Gastroesophageal sphincter (tissue), 3 donors: ENCODE measurements around the gene PPP6R2.

Source experiments
- POLR2A ChIP-seq, 2 donors: fragments of 450-650 bp; IDR thresholded peaks; one replicate each; pipeline ENCODE4 v1.6.1; 2017; ENCODE audit warnings: antibody characterized with exemption in 2 of 2, mild to moderate bottlenecking in 2 of 2, moderate library complexity in 1 of 2
- TF ChIP-seq, protein P1 (sequence below), 4 experiments: fragments of 200-600 bp in 2 of 4; fragments of 450-650 bp in 2 of 4; sonication (generic) in 1 of 4; IDR thresholded peaks; one replicate each; pipeline ENCODE4 v1.5.1; 2017 to 2019; ENCODE audit warnings: antibody characterized with exemption in 4 of 4, mild to moderate bottlenecking in 2 of 4, moderate library complexity in 2 of 4

DNA sequence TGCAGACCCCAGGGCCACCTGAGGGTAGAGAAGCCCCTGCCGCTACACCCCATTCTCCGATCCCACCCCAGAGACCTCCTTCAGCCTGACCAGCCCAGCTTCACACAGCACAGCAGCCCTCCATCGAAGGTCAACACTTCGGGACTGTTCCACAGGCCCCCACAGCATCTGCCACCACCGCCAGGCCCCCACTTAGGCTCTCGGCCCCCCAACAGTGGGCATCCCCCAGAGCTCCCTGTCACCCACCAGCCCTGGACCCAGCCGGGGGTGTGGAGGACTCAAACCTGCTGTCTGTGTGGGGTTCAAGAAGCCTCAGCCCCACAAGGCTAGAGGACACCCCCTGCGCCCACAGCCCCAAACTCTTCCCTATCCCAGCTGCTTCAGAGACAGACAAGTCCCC, 125.5 kb downstream of the PPP6R2 start:
- TF ChIP-seq, protein P1, sequence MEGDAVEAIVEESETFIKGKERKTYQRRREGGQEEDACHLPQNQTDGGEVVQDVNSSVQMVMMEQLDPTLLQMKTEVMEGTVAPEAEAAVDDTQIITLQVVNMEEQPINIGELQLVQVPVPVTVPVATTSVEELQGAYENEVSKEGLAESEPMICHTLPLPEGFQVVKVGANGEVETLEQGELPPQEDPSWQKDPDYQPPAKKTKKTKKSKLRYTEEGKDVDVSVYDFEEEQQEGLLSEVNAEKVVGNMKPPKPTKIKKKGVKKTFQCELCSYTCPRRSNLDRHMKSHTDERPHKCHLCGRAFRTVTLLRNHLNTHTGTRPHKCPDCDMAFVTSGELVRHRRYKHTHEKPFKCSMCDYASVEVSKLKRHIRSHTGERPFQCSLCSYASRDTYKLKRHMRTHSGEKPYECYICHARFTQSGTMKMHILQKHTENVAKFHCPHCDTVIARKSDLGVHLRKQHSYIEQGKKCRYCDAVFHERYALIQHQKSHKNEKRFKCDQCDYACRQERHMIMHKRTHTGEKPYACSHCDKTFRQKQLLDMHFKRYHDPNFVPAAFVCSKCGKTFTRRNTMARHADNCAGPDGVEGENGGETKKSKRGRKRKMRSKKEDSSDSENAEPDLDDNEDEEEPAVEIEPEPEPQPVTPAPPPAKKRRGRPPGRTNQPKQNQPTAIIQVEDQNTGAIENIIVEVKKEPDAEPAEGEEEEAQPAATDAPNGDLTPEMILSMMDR (IDR thresholded peaks at IDR 0.05), result no peak
- TF ChIP-seq POLR2A (IDR thresholded peaks at IDR 0.05), result no peak
